GM21423 (cell line): Measurements from ENCODE around the gene BLCAP.
"Not testable (repeated sequence)": the region's sequence is repeated elsewhere in the genome, so short reads cannot be mapped to it uniquely, and the experiment has no call there.

Source experiments
- ATAC-seq: cut with Tn5 transposase; IDR thresholded peaks from one replicate; pipeline ENCODE4 v1.9.1; 2021; ENCODE audit warnings: mild to moderate bottlenecking, moderate library complexity; ENCODE audit not compliant: unreplicated experiment

BLCAP gene, protein sequence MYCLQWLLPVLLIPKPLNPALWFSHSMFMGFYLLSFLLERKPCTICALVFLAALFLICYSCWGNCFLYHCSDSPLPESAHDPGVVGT

DNA sequence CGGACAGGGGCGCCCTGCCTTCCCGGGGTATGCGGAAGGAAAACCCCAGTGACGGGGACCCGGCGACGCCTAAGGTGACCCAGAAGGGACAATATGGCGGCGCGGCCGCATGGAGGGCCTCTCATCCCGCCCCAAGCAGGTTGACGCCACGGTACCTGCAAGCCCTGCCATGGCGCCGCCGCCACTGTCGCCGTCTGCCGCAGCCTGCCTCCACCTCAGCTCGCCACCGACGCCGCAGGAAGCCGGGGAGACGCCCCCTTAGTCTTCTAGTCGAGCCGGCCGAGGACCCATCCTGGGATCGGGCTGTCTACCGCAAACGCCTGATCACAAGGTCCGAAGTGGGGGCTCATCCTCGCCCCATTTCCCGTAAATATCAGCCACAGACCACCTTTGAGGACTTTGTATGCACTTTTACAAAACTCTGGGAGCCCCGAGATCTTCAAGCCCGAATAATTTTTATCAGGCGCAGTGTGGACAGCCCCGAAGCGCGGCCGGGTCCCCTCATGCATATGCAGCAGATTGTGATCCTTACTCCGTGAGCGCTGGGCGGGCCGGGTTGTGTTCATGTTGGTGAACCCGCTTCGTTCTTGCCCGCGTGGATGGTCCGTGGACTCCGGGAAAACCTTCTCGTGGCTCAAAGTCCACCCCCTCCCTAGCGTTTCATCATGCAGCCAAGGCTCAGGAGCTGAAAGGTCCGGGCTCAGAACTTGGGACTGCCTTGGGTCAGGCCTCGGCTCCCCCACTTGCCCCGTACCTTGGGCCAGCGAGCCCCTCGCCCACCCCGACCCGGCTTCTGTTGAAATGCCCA, at the start of gene BLCAP:
Gene BLCAP (minus strand): TSS at position 239 of the 808 bp plus-strand sequence. CDS start 8,702 bp downstream, outside the sequence.
- ATAC-seq = peak; percentile 69

DNA sequence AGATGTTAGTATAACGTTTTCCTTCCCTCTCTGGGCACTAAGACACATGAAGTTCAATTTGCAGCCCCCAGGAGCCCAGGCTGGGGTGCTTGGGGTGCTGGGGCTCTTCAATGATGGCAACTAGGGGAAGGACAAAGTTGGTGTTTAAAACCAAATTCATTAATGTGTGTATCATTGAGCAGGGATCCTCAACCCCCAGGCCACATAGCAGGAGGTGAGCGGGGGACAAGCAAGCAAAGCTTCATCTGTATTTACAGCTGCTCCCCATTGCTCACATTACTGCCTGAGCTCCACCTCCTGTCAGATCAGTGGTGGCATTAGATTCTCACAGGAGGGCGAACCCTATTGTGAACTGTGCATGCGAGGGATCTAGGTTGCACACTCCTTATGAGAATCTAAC, 49.8 kb upstream of the BLCAP start:
- not testable (repeated sequence) for ATAC-seq

GRCh38 chr20:37576911-37577310, 49.2 kb upstream of the BLCAP start:
- no peak for ATAC-seq

DNA sequence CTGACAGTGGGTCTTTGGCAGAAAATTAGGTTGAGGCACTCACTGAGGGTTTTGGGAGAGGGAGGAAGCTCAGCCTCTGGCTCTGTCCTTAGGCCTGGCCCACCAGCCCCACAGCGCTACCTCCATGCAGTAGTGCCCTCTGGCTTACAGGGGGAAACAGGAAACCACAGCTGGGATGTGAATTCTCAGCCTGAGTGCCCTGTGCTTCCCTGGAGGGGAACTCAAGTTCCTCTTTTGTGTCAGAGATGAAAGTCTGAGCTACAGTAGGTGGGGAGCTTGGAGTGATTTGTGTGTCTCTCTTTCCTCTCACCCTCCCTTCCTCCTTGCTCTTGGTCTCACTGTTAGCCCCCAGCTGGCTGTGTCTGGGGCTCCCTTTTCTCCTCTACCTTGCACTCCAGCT, 48.2 kb upstream of the BLCAP start:
- ATAC-seq = no peak

GRCh38 chr20:37574199-37574890, 46.7 kb upstream of the BLCAP start:
- ATAC-seq = no peak

DNA sequence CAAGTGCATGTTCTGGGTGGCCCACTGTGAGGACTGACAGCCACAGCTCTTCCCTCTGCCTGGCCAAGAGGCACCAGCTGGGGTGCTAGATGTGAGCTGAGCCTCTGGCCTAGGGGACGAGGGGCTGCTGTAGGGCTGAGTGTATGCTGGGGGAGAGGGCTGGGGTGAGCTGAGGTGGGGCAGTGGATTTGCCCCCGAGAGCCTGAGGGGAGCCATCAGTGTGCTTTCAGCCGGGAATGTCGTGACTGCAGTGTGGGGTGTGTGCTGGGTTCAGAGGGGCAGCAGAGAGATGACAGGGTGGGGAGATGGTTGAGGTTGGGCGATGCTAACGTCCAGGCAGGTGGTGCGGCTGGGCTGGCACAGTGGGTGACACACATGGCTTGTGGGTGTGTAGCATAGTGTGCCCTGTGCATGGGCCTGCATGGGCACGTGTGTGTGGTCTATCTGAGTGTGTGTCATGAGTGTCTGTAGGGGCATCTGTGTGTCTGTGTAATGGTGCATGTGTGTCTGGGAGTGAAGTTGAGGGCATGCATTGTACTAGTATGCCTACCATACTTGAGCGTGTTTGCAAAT, 46.0 kb upstream of the BLCAP start:
- ATAC-seq = no peak

DNA sequence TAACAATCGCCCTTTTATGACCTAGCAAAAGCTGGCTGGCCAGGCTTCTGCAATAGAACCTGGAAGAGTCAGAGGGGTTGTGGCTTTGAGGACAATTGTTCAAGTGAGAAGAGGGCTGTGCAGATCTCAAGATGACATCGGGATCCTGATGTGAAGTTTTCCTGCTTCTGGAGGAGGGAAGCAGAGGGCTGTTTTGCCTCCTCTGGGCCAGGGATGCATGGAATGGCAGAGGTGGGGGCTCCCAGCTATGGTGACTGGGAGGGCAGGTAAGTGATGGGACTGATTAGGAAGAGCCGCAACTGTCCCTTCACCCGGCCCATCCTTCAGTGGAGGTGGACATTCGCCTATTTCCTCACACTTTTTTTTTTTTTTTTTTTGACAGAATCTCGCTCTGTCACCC, 43.4 kb upstream of the BLCAP start:
- no peak for ATAC-seq

- no peak for ATAC-seq
Measured at GRCh38 chr20:37570419-37570818, 42.7 kb upstream of the BLCAP start.

GRCh38 chr20:37567671-37568588, 40.3 kb upstream of the BLCAP start:
- no peak for ATAC-seq

GRCh38 chr20:37567331-37567665, 39.6 kb upstream of the BLCAP start:
- no peak for ATAC-seq

DNA sequence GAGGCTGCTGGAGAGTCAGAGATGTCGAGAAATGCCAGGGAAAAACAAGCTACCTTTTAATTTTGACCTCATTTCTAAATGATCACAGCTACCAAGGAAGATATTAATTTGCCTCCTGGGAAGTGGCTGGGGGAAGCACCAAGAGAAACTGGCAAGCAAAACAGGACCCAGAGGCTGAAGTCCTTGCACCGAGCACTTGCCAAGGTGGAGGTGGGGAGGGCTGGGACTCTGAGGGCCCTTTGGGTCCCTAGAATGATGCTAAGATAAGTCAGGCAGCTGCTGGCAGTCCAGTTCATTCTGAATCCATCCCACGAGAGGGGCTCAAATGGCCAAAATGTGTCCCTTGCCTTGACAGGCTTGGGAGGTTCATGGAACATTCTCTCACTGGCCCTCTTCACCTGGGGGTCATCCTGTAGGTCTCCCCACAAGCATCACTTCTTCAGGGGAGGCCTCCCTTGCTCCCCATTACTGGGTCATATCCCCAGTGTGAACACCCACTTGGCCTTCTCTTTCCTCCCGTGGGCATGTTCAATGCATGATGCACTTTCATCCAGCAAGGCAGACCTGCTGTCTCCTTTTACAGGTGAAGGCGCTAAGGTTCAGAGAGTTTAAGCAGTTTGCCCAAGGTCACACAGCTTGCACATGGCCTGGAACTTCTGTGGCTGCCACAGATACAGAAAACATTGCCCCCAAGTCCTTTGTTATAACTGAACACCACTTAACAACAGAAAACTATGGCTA, 39.1 kb upstream of the BLCAP start:
- ATAC-seq = no peak

DNA sequence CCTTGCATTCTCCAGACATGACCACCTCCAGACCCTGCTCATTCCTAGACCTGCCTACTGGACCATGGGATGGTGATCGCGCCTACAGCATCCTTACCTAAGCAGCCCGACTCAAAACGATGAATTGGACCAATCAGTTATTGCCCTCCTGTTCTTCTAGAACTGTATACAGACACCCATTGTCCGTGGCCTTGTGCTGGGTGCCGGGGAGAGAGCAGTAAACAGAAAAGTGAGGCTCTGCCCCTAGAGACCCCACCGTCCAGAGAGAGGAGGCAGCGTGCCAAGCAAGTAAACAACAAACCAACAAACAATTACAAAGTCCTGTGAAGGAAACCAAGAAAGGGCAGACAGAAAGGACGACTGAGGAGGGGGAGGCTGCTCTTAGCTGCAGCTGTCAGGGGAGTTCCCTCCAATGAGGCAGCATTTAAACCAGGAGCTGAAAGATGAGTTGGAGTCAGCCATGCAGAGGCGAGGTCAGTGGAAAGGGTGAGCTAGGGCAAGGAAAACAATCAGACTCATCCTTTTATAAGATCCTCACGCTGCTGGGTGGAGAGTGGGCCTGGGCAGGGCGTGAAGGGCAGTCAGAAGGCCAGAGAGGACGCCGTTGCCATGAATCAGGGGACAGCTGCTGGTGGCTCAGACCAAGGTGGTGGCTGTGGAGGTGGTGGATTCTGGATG, 37.6 kb upstream of the BLCAP start:
- ATAC-seq = no peak

DNA sequence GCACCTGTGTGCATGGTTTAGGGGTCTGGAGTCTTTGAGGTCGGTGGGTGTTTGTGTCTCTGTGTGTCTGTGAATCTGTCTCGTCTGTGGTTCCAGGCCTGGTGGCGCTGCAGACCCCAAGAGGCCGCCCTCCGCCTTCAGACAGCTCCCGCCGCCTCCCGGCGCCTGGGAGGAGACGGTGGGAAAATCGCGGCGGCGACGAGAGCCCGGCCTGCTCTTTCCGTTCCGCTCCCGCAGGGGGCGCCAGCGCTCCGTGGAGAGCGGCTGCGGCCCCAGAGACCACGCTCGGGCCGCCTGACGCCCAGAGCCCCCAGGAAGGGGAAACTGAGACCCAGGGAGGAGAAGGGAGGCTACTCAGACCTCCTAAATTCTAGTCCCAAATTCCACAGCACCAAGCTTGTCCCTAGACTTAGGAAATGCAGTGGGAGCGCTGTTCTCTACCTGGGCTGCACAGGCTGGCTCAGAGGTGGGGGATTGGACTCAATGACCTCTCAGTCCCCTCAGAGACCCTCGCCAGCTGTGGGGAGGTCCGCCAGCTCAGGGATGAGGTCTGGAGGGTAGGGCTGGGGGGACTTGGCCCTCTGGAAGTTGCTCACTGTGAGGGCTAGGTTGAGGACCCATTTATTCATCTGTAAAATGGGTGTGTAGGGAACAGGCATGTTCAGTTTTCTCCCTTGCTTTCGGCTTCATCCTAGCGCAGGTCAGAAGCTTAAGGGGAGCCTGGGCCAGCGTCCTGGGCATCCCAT, 36.9 kb upstream of the BLCAP start:
- no peak for ATAC-seq

DNA sequence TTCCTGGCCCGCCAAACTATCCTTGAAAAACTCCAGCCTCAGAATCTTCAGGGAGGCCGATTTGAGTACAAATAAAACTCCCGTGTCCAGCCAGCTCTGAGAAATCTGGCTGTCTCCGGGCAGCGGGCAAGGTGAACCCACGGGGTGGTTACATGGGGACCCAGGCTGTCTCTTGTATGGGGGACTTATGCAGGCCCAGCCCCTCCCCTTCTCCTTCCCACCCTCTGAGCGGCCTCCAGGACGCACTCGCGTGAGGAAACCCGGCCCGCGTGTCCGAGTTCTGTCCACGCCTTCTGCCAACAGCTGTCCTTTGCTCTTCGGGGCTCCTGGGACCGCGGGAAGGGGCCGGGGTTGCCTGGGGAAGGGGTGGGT, 36.3 kb upstream of the BLCAP start:
- no peak for ATAC-seq

GRCh38 chr20:37562695-37563480, 35.2 kb upstream of the BLCAP start:
- no peak for ATAC-seq

DNA sequence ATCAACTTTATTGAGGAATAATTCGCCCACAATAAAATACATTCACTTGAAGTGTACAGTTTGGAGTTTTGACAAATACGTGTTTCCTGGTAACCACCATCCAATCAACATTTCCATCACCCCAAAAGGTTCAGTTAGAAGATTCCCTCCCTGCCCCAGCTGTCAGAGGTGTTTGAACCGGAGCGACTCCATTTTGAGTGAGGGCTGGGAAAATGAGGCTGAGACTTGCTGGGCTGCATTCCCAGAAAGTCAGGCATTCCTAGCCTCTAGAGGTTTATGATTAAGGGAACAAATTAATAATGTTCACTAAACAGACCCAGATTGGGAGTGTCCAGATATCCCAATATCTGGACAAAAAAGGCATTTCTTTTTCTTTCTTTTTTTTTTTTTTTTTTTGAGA, 33.0 kb upstream of the BLCAP start:
- no peak for ATAC-seq

- ATAC-seq = no peak
Measured at GRCh38 chr20:37559312-37560027, 31.8 kb upstream of the BLCAP start.

DNA sequence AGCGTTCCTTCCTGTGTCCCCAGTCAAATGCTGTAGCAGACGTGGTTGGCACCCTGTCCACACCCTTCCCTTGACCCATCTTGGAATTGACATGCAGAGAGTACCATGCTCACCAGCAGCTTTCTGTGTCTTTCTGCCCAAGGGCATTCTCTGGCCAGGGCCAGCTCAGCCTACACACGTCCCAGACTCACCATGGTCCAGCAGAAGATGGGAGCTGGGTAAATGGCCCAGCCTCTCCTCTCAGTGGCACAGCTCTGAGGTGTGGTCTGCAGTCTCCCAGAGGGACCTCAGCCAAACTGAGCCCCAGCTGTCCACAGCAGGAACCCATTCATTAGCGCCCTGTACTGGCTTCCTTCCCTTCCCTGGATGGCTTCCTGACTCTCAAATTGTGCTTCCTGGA, 31.1 kb upstream of the BLCAP start:
- no peak for ATAC-seq
